Spleen (tissue), 13 donors: Measurements from ENCODE around the gene MTX1. TPM values are rescaled to one million over a fixed set of nuclear protein-coding genes. Genes with fewer than 3 reads are reported as not detected.
"Not testable (repeated sequence)": the region's sequence is repeated elsewhere in the genome, so short reads cannot be mapped to it uniquely, and the experiment has no call there.

ENCODE experiments used
- DNase-seq: peaks from one replicate; pipeline ENCODE4 v3.0.0-alpha.2; 2020
- H3K27ac ChIP-seq, 8 donors: fragments of 200-600 bp; sonication (generic) in 7 of 8; 1 replicate in 4 of 8; 2 replicates in 4 of 8; pipeline versions ENCODE4 v1.5.0 to v1.8.0; 2016 to 2021; ENCODE audit warnings: inconsistent platforms in 4 of 8, mild to moderate bottlenecking in 4 of 8, moderate library complexity in 1 of 8
- H3K27me3 ChIP-seq, 7 donors: fragments of 200-600 bp; sonication (generic) in 6 of 7; replicated peaks in 1 of 7; 1 replicate in 4 of 7; 2 replicates in 3 of 7; pipeline versions ENCODE4 v1.5.0 to v1.8.0; 2016 to 2021; ENCODE audit warnings: inconsistent platforms in 3 of 7, mild to moderate bottlenecking in 1 of 7
- H3K36me3 ChIP-seq, 6 donors: fragments of 200-600 bp; sonication (generic) in 5 of 6; 1 replicate in 4 of 6; 2 replicates in 2 of 6; pipeline versions ENCODE4 v1.5.0 to v1.8.0; 2016 to 2021; ENCODE audit warnings: inconsistent platforms in 2 of 6
- H3K4me1 ChIP-seq, 6 donors: fragments of 200-600 bp; sonication (generic) in 5 of 6; 1 replicate in 3 of 6; 2 replicates in 3 of 6; pipeline versions ENCODE4 v1.5.0 to v1.8.0; 2016 to 2021; ENCODE audit warnings: inconsistent platforms in 3 of 6
- H3K4me3 ChIP-seq, 8 donors: fragments of 200-600 bp; sonication (generic) in 7 of 8; 1 replicate in 4 of 8; 2 replicates in 4 of 8; pipeline versions ENCODE4 v1.5.0 to v1.8.0; 2016 to 2021; ENCODE audit warnings: inconsistent platforms in 4 of 8, mild to moderate bottlenecking in 4 of 8, moderate library complexity in 2 of 8
- H3K9me3 ChIP-seq, 8 donors: fragments of 200-600 bp; sonication (generic) in 7 of 8; 1 replicate in 4 of 8; 2 replicates in 4 of 8; pipeline versions ENCODE4 v1.5.0 to v1.8.0; 2016 to 2021; ENCODE audit warnings: inconsistent platforms in 4 of 8
- POLR2A ChIP-seq, 3 donors: fragments of 450-650 bp; IDR thresholded peaks; one replicate each; pipeline ENCODE4 v1.5.1; 2017; ENCODE audit warnings: antibody characterized with exemption in 3 of 3, mild to moderate bottlenecking in 1 of 3
- POLR2AphosphoS5 ChIP-seq, 3 donors: sonication (generic); formaldehyde crosslinking; IDR thresholded peaks; one replicate each; pipeline ENCODE4 v1.5.1; 2017; ENCODE audit warnings: antibody characterized with exemption in 3 of 3
- WGBS, 5 donors: extraction: QIAGEN DNeasy Blood & Tissue Kit in 3 of 5; methylation state at CpG; one replicate each; pipeline versions ENCODE4 v1.1.5 to v1.1.7; 2013 to 2018; 5-methylcytosine and 5-hydroxymethylcytosine counted together
- intact Hi-C: fragments of 100-400 bp; cut with DNase I; formaldehyde crosslinking; loops from one replicate; pipeline ENCODE4 v1.15.0; 2023; ENCODE audit warnings: low total_unique reads
- long read RNA-seq, 2 donors: transcript quantifications; one replicate each; lab custom pipeline, GENCODE V29; 2026
- polyA plus RNA-seq, 3 donors: library from polyadenylated mRNA; stranded (reverse); fragments of 200-250 nt; gene quantifications; one replicate each; pipeline ENCODE4 v1.2.1, GENCODE V29; 2013
- total RNA-seq, 7 donors: library from RNA; depleted of rRNA in 3 of 7; stranded (reverse); fragments of >200 nt in 3 of 7; fragmentation: NEBNext Ultra II Directional in 4 of 7; extraction: Animal tissue kit (Norgen Biotek cat#: 25700) in 4 of 7; gene quantifications; one replicate each; pipeline versions ENCODE4 v1.1.0 to v1.2.1, GENCODE V29; 2016 to 2021
- TF ChIP-seq, protein P1 (sequence below), 11 experiments: fragments of 200-600 bp in 7 of 11; fragments of 450-650 bp in 4 of 11; sonication (generic) in 4 of 11; IDR thresholded peaks in 8 of 11; conservative IDR thresholded peaks in 3 of 11; 1 replicate in 7 of 11; 2 replicates in 4 of 11; pipeline versions ENCODE4 v1.4.0 to v1.8.0; 2016 to 2021; ENCODE audit warnings: antibody characterized with exemption in 11 of 11, inconsistent platforms in 4 of 11, mild to moderate bottlenecking in 1 of 11
- donor health status: healthy with polysubstance abuse.
- donor health status: DM: no; HTN: no; CAD: no; lungs with moderate emphysema.
- donor health status: DM: no; HTN: no; CAD: no.
- donor health status: Bipolar disorder and iron deficiency.
- donor health status: healthy.
- donor health status: DM: no; HTN: no; CAD: no.
- donor health status: DM: yes; HTN: yes; CAD: no.

The MTX1 gene, protein sequence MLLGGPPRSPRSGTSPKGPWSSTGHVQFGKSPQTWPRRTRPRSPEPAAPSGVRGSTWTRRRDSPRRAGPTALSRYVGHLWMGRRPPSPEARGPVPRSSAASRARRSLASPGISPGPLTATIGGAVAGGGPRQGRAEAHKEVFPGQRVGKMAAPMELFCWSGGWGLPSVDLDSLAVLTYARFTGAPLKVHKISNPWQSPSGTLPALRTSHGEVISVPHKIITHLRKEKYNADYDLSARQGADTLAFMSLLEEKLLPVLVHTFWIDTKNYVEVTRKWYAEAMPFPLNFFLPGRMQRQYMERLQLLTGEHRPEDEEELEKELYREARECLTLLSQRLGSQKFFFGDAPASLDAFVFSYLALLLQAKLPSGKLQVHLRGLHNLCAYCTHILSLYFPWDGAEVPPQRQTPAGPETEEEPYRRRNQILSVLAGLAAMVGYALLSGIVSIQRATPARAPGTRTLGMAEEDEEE
- total RNA-seq (10 to 100 TPM; 28.2 to 40.9 (median 33.2) TPM), polyA plus RNA-seq (10 to 100 TPM; 43.7 to 48.4 (median 44.5) TPM)
- long read RNA-seq, donor 1, transcript MTX1-202 (8 exons, 1,632 nt) = major isoform, 7 of 9 reads
- long read RNA-seq, donor 1, partial matches to known transcripts = 0 of 9 reads
- long read RNA-seq, donor 1, other reads (novel, unspliced or antisense) = 0 of 9 reads
- long read RNA-seq, donor 2, transcript MTX1-202 (8 exons, 1,632 nt) = major isoform, 15 of 15 reads
- long read RNA-seq, donor 2, partial matches to known transcripts = 0 of 15 reads
- long read RNA-seq, donor 2, other reads (novel, unspliced or antisense) = 0 of 15 reads

DNA sequence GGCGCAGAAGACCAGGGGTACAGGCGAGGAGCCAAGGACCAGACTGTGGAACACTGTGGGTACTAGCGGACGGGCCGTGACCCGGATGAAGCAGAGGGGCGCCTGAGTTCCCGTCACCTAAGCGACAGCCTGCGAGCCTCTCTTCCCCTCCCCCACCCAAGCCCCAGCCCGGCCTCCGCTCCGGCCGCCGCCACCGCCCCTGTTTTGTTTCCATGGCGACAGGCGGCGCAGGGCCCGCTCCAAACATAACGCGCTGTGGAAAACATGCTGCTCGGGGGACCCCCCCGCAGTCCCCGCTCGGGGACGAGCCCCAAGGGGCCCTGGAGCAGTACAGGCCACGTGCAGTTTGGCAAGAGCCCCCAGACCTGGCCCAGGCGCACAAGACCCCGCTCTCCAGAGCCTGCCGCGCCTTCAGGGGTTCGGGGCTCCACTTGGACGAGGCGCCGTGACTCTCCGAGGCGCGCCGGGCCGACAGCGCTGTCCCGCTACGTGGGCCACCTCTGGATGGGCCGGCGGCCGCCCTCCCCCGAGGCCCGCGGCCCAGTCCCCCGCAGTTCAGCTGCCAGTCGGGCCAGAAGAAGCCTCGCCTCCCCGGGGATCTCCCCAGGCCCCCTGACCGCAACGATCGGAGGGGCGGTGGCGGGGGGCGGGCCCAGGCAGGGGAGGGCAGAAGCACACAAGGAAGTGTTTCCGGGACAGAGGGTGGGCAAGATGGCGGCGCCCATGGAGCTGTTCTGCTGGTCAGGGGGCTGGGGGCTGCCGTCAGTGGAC, at the start of gene MTX1:
Gene MTX1, plus strand, starts transcription at position 155 of the 771 bp plus-strand sequence. Its CDS starts 110 bp downstream, at position 265.
- Histone ChIP-seq H3K27ac (peak within 1 kb of the TSS; percentile 91 to 100 (median 99)), H3K4me1 (peaks cover 20 to 54% (median 36%) of the 10 kb centered on the region in 6 donors), H3K9me3 (no peaks in the 10 kb centered on the region), H3K4me3 (peak within 1 kb of the TSS; percentile 70 to 97 (median 88)), H3K36me3 (peaks cover 0 to 27% (median 0%) of the 10 kb centered on the region in 6 donors), H3K27me3 (no peaks in the 10 kb centered on the region)
- 0 to 1% (median 1%) methylated on average over 26 to 64 of the region's 64 CpGs for WGBS, 5 donors
- peak; percentile 97 for DNase-seq
- TF ChIP-seq, protein P1, sequence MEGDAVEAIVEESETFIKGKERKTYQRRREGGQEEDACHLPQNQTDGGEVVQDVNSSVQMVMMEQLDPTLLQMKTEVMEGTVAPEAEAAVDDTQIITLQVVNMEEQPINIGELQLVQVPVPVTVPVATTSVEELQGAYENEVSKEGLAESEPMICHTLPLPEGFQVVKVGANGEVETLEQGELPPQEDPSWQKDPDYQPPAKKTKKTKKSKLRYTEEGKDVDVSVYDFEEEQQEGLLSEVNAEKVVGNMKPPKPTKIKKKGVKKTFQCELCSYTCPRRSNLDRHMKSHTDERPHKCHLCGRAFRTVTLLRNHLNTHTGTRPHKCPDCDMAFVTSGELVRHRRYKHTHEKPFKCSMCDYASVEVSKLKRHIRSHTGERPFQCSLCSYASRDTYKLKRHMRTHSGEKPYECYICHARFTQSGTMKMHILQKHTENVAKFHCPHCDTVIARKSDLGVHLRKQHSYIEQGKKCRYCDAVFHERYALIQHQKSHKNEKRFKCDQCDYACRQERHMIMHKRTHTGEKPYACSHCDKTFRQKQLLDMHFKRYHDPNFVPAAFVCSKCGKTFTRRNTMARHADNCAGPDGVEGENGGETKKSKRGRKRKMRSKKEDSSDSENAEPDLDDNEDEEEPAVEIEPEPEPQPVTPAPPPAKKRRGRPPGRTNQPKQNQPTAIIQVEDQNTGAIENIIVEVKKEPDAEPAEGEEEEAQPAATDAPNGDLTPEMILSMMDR (IDR thresholded peaks at IDR 0.05 in 8 of 11, conservative IDR thresholded peaks at IDR 0.05 in 3 of 11) = no peak
- TF ChIP-seq POLR2A (IDR thresholded peaks at IDR 0.05) (peak in 1 of 3 donors; percentile 30), POLR2AphosphoS5 (IDR thresholded peaks at IDR 0.05) (peak; percentile 82 to 89 (median 82))
- intact Hi-C loops = no loop called here

- Histone ChIP-seq H3K4me1 (no peaks in the 10 kb centered on the region), H3K27me3 (no peaks in the 10 kb centered on the region), H3K27ac (no peak overlapping the region), H3K4me3 (no peak overlapping the region), H3K9me3 (no peaks in the 10 kb centered on the region), H3K36me3 (no peaks in the 10 kb centered on the region)
- intact Hi-C loops = no loop called here
- no peak for TF ChIP-seq POLR2AphosphoS5 (IDR thresholded peaks at IDR 0.05)
- TF ChIP-seq, protein P1 (IDR thresholded peaks at IDR 0.05 in 8 of 11, conservative IDR thresholded peaks at IDR 0.05 in 3 of 11) = no peak
- DNase-seq = no peak
- WGBS, 5 donors = 72 to 96% (median 87%) methylated on average over 1 of the region's 1 CpG
Observed at GRCh38 chr1:155158991-155159390, 49.5 kb upstream of the MTX1 start.

GRCh38 chr1:155160128-155160527, 48.4 kb upstream of the MTX1 start:
- no peak overlapping the region for H3K27ac ChIP-seq
- H3K9me3 ChIP-seq = peaks cover 0 to 8% (median 0%) of the 10 kb centered on the region in 8 donors
- TF ChIP-seq POLR2AphosphoS5 (IDR thresholded peaks at IDR 0.05) (no peak), POLR2A (IDR thresholded peaks at IDR 0.05) (no peak)
- TF ChIP-seq, protein P1 (IDR thresholded peaks at IDR 0.05 in 8 of 11, conservative IDR thresholded peaks at IDR 0.05 in 3 of 11) = no peak
- no peaks in the 10 kb centered on the region for H3K27me3 ChIP-seq
- H3K36me3 ChIP-seq = no peaks in the 10 kb centered on the region
- intact Hi-C loops = no loop called here
- H3K4me1 ChIP-seq = no peaks in the 10 kb centered on the region
- no peak overlapping the region for H3K4me3 ChIP-seq
- DNase-seq = peak; percentile 32
- 63 to 76% (median 68%) methylated on average over 8 of the region's 8 CpGs for WGBS, 5 donors

DNA sequence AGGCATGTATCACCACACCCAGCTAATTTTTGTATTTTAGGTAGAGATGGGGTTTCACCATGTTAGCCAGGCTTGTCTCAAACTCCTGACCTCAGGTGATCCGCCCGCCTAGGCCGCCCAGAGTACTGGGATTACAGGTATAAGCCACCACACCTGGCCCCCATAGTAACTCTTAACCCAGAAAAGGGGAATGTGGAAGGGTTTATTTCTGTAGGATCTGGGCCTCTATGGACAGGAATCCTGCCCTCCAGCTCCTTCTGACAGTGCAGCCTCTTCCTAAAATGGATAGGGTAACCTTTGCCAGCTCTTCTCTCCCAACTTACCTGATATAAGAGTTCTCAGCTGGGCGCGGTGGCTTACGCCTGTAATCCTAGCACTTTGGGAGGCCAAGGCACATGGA, 45.9 kb upstream of the MTX1 start:
- H3K27me3 ChIP-seq, H3K27ac ChIP-seq, H3K9me3 ChIP-seq, H3K4me3 ChIP-seq, H3K36me3 ChIP-seq, intact Hi-C loops: not testable (repeated sequence)
- WGBS, 5 donors = 91 to 98% (median 96%) methylated on average over 6 of the region's 6 CpGs
- H3K4me1 ChIP-seq = peaks cover 10 to 21% (median 18%) of the 10 kb centered on the region in 6 donors
- peak; percentile 41 for DNase-seq

DNA sequence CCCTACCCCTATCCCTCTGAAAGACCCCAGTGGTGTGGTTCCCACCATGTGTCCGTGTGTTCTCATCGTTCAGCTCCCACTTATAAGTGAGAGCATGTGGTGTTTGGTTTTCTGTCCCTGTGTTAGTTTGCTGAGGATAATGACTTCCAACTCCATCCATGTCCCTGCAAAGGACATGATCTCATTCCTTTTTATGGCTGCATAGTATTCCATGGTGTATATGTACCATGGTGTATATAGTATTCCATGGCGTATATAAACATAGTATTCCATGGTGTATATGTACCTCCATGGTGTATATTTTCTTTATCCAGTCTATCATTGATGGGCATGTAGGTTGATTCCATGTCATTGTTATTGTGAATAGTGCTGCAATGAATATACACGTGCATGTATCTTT, 44.7 kb upstream of the MTX1 start:
- intact Hi-C loops, H3K27me3 ChIP-seq, H3K36me3 ChIP-seq, DNase-seq, H3K9me3 ChIP-seq, H3K27ac ChIP-seq, H3K4me3 ChIP-seq: not testable (repeated sequence)
- WGBS, 5 donors = 93 to 100% (median 94%) methylated on average over 4 of the region's 4 CpGs
- peaks cover 14 to 30% (median 23%) of the 10 kb centered on the region in 6 donors for H3K4me1 ChIP-seq

- Histone ChIP-seq H3K4me1 (peaks cover 14 to 30% (median 23%) of the 10 kb centered on the region in 6 donors), H3K36me3 (peaks cover 0 to 12% (median 9%) of the 10 kb centered on the region in 6 donors)
- H3K27ac ChIP-seq, H3K4me3 ChIP-seq, H3K27me3 ChIP-seq, H3K9me3 ChIP-seq, intact Hi-C loops: not testable (repeated sequence)
- DNase-seq = peak; percentile 32
- 90 to 95% (median 93%) methylated on average over 11 of the region's 11 CpGs for WGBS, 5 donors
Observed at GRCh38 chr1:155164625-155165024, 43.9 kb upstream of the MTX1 start.
